Uterus (tissue), 4 donors: ENCODE measurements around the gene BRSK2. TPM values are rescaled to one million over a fixed set of nuclear protein-coding genes. Genes with fewer than 3 reads are reported as not detected.
"Not testable (repeated sequence)": the region's sequence is repeated elsewhere in the genome, so short reads cannot be mapped to it uniquely, and the experiment has no call there.

ENCODE experiments used
- DNase-seq, 2 donors: peaks; one replicate each; pipeline ENCODE4 v3.0.0-alpha.2; 2019 to 2020
- H3K27ac ChIP-seq, 2 donors: fragments of 200-600 bp; sonication (generic); 1 replicate in 1 of 2; 2 replicates in 1 of 2; pipeline ENCODE4 v1.5.1; 2016 to 2018
- H3K27me3 ChIP-seq, 2 donors: fragments of 200-600 bp; sonication (generic); one replicate each; pipeline ENCODE4 v1.5.1; 2018 to 2019; ENCODE audit warnings: control low read depth in 1 of 2
- H3K36me3 ChIP-seq, 2 donors: fragments of 200-600 bp; sonication (generic); one replicate each; pipeline ENCODE4 v1.5.1; 2019; ENCODE audit warnings: control low read depth in 1 of 2
- H3K4me1 ChIP-seq, 2 donors: fragments of 200-600 bp; sonication (generic); one replicate each; pipeline ENCODE4 v1.5.1; 2018 to 2019; ENCODE audit warnings: control low read depth in 1 of 2
- H3K4me3 ChIP-seq, 2 donors: fragments of 200-600 bp; sonication (generic); 1 replicate in 1 of 2; 2 replicates in 1 of 2; pipeline ENCODE4 v1.5.1; 2018 to 2019; ENCODE audit warnings: mild to moderate bottlenecking in 1 of 2
- H3K9me3 ChIP-seq, 2 donors: fragments of 200-600 bp; sonication (generic); one replicate each; pipeline ENCODE4 v1.5.1; 2019; ENCODE audit warnings: control low read depth in 1 of 2
- POLR2A ChIP-seq, 2 donors: fragments of 450-650 bp; IDR thresholded peaks; one replicate each; pipeline ENCODE4 v1.6.1; 2016; ENCODE audit warnings: antibody characterized with exemption in 2 of 2, mild to moderate bottlenecking in 1 of 2, moderate library complexity in 1 of 2
- intact Hi-C: fragments of 100-400 bp; cut with DNase I; formaldehyde crosslinking; loops from one replicate; pipeline ENCODE4 v1.15.1; 2023; ENCODE audit warnings: low total_unique reads
- total RNA-seq, 4 donors: library from RNA; depleted of rRNA in 3 of 4; stranded (reverse); fragments of >200 nt in 3 of 4; gene quantifications; one replicate each; pipeline versions ENCODE4 v1.1.0 to v1.2.4, GENCODE V29; 2014 to 2023
- TF ChIP-seq, protein P1 (sequence below), 4 experiments: fragments of 200-600 bp in 2 of 4; fragments of 450-650 bp in 2 of 4; sonication (generic) in 2 of 4; IDR thresholded peaks; one replicate each; pipeline ENCODE4 v1.5.1; 2016 to 2019; ENCODE audit warnings: antibody characterized with exemption in 4 of 4, mild to moderate bottlenecking in 2 of 4, moderate library complexity in 1 of 4
- donor health status: DM: yes; HTN: yes; CAD: no.

Gene BRSK2
- total RNA-seq, 4 donors from 2014 or later = 1.5 to 2.2 TPM; not detected in 2

DNA sequence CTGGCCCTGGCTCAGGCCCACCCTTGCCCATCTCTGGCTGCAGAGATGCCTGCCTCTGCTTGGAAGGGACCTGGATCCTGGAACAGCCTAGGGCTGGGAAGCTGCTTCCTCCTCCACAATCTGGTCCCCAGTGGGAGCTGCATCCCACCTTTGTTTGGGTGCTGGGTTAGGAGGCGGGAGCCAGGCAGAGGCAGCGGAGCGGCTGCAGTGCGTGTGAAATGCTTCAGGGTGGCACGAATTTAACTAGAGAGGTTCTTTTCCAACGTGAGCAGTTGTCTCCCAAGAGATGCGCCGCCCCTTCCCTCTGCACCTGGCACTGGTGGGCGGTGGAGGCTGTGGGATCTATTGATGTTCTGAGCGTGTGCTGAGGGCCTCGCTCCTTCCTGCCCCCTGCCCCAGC, 31.6 kb downstream of the BRSK2 start:
- no peak overlapping the region for H3K4me3 ChIP-seq
- TF ChIP-seq, protein P1, sequence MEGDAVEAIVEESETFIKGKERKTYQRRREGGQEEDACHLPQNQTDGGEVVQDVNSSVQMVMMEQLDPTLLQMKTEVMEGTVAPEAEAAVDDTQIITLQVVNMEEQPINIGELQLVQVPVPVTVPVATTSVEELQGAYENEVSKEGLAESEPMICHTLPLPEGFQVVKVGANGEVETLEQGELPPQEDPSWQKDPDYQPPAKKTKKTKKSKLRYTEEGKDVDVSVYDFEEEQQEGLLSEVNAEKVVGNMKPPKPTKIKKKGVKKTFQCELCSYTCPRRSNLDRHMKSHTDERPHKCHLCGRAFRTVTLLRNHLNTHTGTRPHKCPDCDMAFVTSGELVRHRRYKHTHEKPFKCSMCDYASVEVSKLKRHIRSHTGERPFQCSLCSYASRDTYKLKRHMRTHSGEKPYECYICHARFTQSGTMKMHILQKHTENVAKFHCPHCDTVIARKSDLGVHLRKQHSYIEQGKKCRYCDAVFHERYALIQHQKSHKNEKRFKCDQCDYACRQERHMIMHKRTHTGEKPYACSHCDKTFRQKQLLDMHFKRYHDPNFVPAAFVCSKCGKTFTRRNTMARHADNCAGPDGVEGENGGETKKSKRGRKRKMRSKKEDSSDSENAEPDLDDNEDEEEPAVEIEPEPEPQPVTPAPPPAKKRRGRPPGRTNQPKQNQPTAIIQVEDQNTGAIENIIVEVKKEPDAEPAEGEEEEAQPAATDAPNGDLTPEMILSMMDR (IDR thresholded peaks at IDR 0.05) = no peak
- TF ChIP-seq POLR2A (IDR thresholded peaks at IDR 0.05) = no peak
- H3K27ac ChIP-seq = no peak overlapping the region
- no peaks in the 10 kb centered on the region for H3K4me1 ChIP-seq
- intact Hi-C loops = no loop called here
- no peaks in the 10 kb centered on the region for H3K36me3 ChIP-seq
- no peak for DNase-seq
- H3K27me3 ChIP-seq = no peaks in the 10 kb centered on the region
- peaks cover 0 to 32% of the 10 kb centered on the region in 2 donors for H3K9me3 ChIP-seq

DNA sequence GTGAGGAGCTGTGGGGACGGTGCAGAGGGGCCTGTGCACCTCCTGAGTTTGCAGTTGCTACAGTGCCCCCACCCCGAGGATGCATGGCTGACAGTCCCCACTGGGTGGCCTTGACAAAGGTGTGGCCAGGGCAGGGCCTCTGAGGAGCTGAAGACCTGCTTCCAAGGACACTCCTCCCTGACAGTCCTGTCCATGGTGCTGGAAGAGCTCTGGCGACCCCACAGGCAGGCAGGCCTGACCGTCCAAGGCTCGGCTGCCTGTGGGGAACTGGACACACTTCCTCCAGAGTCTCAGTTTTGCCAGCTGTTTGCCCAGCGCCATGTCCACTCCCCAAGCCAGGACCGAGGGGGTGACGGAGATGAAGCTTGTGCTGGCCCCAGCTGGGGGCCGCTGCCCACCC, 32.7 kb downstream of the BRSK2 start:
- no peak overlapping the region for H3K4me3 ChIP-seq
- H3K9me3 ChIP-seq = peaks cover 0 to 22% of the 10 kb centered on the region in 2 donors
- DNase-seq = no peak
- H3K36me3 ChIP-seq = no peaks in the 10 kb centered on the region
- H3K27ac ChIP-seq = no peak overlapping the region
- H3K27me3 ChIP-seq = no peaks in the 10 kb centered on the region
- no peak for TF ChIP-seq POLR2A (IDR thresholded peaks at IDR 0.05)
- TF ChIP-seq, protein P1 (IDR thresholded peaks at IDR 0.05) = no peak
- H3K4me1 ChIP-seq = no peaks in the 10 kb centered on the region
- intact Hi-C loops = no loop called here

DNA sequence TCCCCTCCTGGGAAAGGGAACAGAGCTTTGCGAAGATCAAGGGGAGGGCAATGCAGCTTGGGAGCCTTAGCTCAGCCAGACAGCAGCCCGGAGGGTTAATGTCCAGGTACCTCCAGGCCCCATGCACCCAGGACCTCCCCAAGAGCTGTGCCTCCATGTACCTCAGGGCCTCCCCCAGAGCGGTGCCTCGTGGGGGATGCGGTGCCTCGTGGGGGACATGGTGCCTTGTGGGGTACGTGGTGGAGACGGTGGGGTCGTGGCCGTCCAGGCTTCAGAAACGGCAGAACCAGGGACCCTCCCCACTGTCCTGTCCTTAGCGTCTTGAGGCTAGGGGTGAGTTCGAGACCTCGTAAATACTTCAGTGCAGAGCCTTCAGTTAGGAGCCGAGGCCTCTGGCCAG, 33.2 kb downstream of the BRSK2 start:
- Histone ChIP-seq H3K4me1 (no peaks in the 10 kb centered on the region), H3K36me3 (no peaks in the 10 kb centered on the region), H3K4me3 (no peak overlapping the region), H3K27me3 (no peaks in the 10 kb centered on the region), H3K9me3 (peaks cover 0 to 18% of the 10 kb centered on the region in 2 donors), H3K27ac (no peak overlapping the region)
- DNase-seq = no peak
- TF ChIP-seq, protein P1 (IDR thresholded peaks at IDR 0.05) = no peak
- TF ChIP-seq POLR2A (IDR thresholded peaks at IDR 0.05) = no peak
- intact Hi-C loops = no loop called here

DNA sequence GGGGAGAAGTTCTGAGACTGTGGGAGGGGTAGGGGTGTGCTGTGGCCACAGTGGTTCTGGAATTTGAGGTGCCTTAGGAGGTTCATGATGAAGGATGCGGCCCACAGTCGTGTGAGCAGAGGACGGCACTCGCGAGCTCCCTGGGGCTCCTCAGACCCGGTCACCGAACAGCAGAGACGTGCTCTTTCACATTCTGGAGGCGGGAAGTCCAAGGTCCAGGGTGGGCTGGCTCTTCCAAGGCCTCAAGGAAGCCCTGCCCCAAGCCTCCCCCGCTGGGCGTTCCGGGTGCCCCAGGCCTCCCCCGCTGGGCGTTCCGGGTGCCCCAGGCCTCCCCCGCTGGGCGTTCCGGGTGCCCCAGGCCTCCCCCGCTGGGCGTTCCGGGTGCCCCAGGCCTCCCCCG, 33.7 kb downstream of the BRSK2 start:
- DNase-seq, H3K27me3 ChIP-seq, H3K4me1 ChIP-seq, H3K36me3 ChIP-seq, H3K4me3 ChIP-seq, intact Hi-C loops, H3K27ac ChIP-seq: not testable (repeated sequence)
- peaks cover 0 to 15% of the 10 kb centered on the region in 2 donors for H3K9me3 ChIP-seq

DNA sequence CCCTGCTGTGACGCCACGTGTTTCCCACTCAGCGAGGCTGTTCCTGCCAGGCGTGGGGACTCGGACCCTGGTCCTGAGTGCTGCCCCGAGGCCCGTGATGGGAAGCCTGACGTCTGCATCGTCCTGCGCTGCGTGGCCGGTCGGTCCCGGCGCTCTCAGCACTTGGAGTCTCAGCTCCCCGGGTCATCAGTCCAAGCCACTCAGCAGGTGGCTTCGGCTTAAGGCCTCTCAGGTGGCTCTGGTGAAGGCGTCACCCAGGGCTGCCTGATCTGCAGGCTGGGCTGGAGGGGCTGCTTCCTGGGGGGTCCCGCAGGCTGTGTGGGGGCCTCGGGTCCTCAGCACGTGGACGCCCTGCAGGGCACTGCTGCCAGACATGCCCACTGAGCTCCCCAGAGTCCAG, 35.3 kb downstream of the BRSK2 start:
- H3K27me3 ChIP-seq = no peaks in the 10 kb centered on the region
- no peaks in the 10 kb centered on the region for H3K4me1 ChIP-seq
- intact Hi-C loops = no loop called here
- TF ChIP-seq POLR2A (IDR thresholded peaks at IDR 0.05) = no peak
- TF ChIP-seq, protein P1 (IDR thresholded peaks at IDR 0.05) = no peak
- no peak overlapping the region for H3K27ac ChIP-seq
- peaks cover 0 to under 1% of the 10 kb centered on the region in 2 donors for H3K9me3 ChIP-seq
- H3K36me3 ChIP-seq = no peaks in the 10 kb centered on the region
- H3K4me3 ChIP-seq = no peak overlapping the region
- DNase-seq = no peak

DNA sequence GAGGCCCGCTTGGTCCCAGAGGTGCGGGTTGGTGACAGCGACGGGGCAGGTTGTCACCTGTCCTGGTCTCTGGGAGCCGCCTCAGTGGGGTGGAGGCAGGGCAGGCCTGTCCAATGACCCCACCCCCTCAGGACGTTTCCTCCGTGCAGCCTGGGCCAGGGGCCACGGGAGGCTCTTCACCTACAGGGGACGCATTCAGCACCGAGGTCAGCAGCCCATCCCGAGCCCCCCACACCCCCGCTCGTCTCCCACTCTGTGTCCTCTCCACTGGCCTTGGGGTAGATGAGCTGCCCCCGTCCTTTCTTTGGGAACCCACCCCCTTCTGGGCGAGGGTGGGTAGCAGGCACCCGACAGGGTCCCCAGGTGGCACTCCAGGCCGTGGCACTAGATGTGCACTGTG, 35.7 kb downstream of the BRSK2 start:
- no peak overlapping the region for H3K27ac ChIP-seq
- H3K27me3 ChIP-seq = no peaks in the 10 kb centered on the region
- H3K36me3 ChIP-seq = no peaks in the 10 kb centered on the region
- DNase-seq = no peak
- TF ChIP-seq, protein P1 (IDR thresholded peaks at IDR 0.05) = no peak
- no peak for TF ChIP-seq POLR2A (IDR thresholded peaks at IDR 0.05)
- H3K9me3 ChIP-seq = no peaks in the 10 kb centered on the region
- H3K4me3 ChIP-seq = no peak overlapping the region
- intact Hi-C loops = no loop called here
- no peaks in the 10 kb centered on the region for H3K4me1 ChIP-seq
